Spleen (tissue), 11 donors: Measurements from ENCODE around the gene LSAMP. TPM values are rescaled to one million over a fixed set of nuclear protein-coding genes. Genes with fewer than 3 reads are reported as not detected.

Experiments used
- DNase-seq: peaks from one replicate; pipeline ENCODE4 v3.0.0-alpha.2; 2020
- H3K27ac ChIP-seq, 8 donors: fragments of 200-600 bp; sonication (generic) in 7 of 8; 1 replicate in 4 of 8; 2 replicates in 4 of 8; pipeline versions ENCODE4 v1.5.0 to v1.8.0; 2016 to 2021; ENCODE audit warnings: inconsistent platforms in 4 of 8, mild to moderate bottlenecking in 4 of 8, moderate library complexity in 1 of 8
- H3K27me3 ChIP-seq, 7 donors: fragments of 200-600 bp; sonication (generic) in 6 of 7; replicated peaks in 1 of 7; 1 replicate in 4 of 7; 2 replicates in 3 of 7; pipeline versions ENCODE4 v1.5.0 to v1.8.0; 2016 to 2021; ENCODE audit warnings: inconsistent platforms in 3 of 7, mild to moderate bottlenecking in 1 of 7
- H3K36me3 ChIP-seq, 6 donors: fragments of 200-600 bp; sonication (generic) in 5 of 6; 1 replicate in 4 of 6; 2 replicates in 2 of 6; pipeline versions ENCODE4 v1.5.0 to v1.8.0; 2016 to 2021; ENCODE audit warnings: inconsistent platforms in 2 of 6
- H3K4me1 ChIP-seq, 6 donors: fragments of 200-600 bp; sonication (generic) in 5 of 6; 1 replicate in 3 of 6; 2 replicates in 3 of 6; pipeline versions ENCODE4 v1.5.0 to v1.8.0; 2016 to 2021; ENCODE audit warnings: inconsistent platforms in 3 of 6
- H3K4me3 ChIP-seq, 8 donors: fragments of 200-600 bp; sonication (generic) in 7 of 8; 1 replicate in 4 of 8; 2 replicates in 4 of 8; pipeline versions ENCODE4 v1.5.0 to v1.8.0; 2016 to 2021; ENCODE audit warnings: inconsistent platforms in 4 of 8, mild to moderate bottlenecking in 4 of 8, moderate library complexity in 2 of 8
- H3K9me3 ChIP-seq, 8 donors: fragments of 200-600 bp; sonication (generic) in 7 of 8; 1 replicate in 4 of 8; 2 replicates in 4 of 8; pipeline versions ENCODE4 v1.5.0 to v1.8.0; 2016 to 2021; ENCODE audit warnings: inconsistent platforms in 4 of 8
- CTCF ChIP-seq, 11 experiments: fragments of 200-600 bp in 7 of 11; fragments of 450-650 bp in 4 of 11; sonication (generic) in 4 of 11; IDR thresholded peaks in 8 of 11; conservative IDR thresholded peaks in 3 of 11; 1 replicate in 7 of 11; 2 replicates in 4 of 11; pipeline versions ENCODE4 v1.4.0 to v1.8.0; 2016 to 2021; ENCODE audit warnings: antibody characterized with exemption in 11 of 11, inconsistent platforms in 4 of 11, mild to moderate bottlenecking in 1 of 11
- POLR2A ChIP-seq, 3 donors: fragments of 450-650 bp; IDR thresholded peaks; one replicate each; pipeline ENCODE4 v1.5.1; 2017; ENCODE audit warnings: antibody characterized with exemption in 3 of 3, mild to moderate bottlenecking in 1 of 3
- POLR2AphosphoS5 ChIP-seq, 3 donors: sonication (generic); formaldehyde crosslinking; IDR thresholded peaks; one replicate each; pipeline ENCODE4 v1.5.1; 2017; ENCODE audit warnings: antibody characterized with exemption in 3 of 3
- WGBS, 5 donors: extraction: QIAGEN DNeasy Blood & Tissue Kit in 3 of 5; methylation state at CpG; one replicate each; pipeline versions ENCODE4 v1.1.5 to v1.1.7; 2013 to 2018; 5-methylcytosine and 5-hydroxymethylcytosine counted together
- intact Hi-C: fragments of 100-400 bp; cut with DNase I; formaldehyde crosslinking; loops from one replicate; pipeline ENCODE4 v1.15.0; 2023; ENCODE audit warnings: low total_unique reads
- polyA plus RNA-seq, 3 donors: library from polyadenylated mRNA; stranded (reverse); fragments of 200-250 nt; gene quantifications; one replicate each; pipeline ENCODE4 v1.2.1, GENCODE V29; 2013
- total RNA-seq, 7 donors: library from RNA; depleted of rRNA in 3 of 7; stranded (reverse); fragments of >200 nt in 3 of 7; fragmentation: NEBNext Ultra II Directional in 4 of 7; extraction: Animal tissue kit (Norgen Biotek cat#: 25700) in 4 of 7; gene quantifications; one replicate each; pipeline versions ENCODE4 v1.1.0 to v1.2.1, GENCODE V29; 2016 to 2021
- donor health status: healthy with polysubstance abuse.
- donor health status: DM: no; HTN: no; CAD: no; lungs with moderate emphysema.
- donor health status: DM: no; HTN: no; CAD: no.
- donor health status: Bipolar disorder and iron deficiency.
- donor health status: healthy.
- donor health status: DM: no; HTN: no; CAD: no.
- donor health status: DM: yes; HTN: yes; CAD: no.

Gene LSAMP
- total and polyA plus RNA-seq, 10 donors, result 0.45 to 6.8 (median 1.3) TPM

- no peak overlapping the region for H3K4me3 ChIP-seq
- TF ChIP-seq POLR2AphosphoS5 (IDR thresholded peaks at IDR 0.05) (no peak), POLR2A (IDR thresholded peaks at IDR 0.05) (no peak), CTCF (IDR thresholded peaks at IDR 0.05 in 8 of 11, conservative IDR thresholded peaks at IDR 0.05 in 3 of 11) (no peak)
- no peaks in the 10 kb centered on the region for H3K36me3 ChIP-seq
- DNase-seq, result no peak
- no peak overlapping the region for H3K27ac ChIP-seq
- H3K9me3 ChIP-seq, result no peaks in the 10 kb centered on the region
- intact Hi-C loops, result no loop called here
- 70 to 86% (median 79%) methylated on average over 2 of the region's 2 CpGs for WGBS, 5 donors
- no peaks in the 10 kb centered on the region for H3K4me1 ChIP-seq
- peaks cover 0 to 5% (median 0%) of the 10 kb centered on the region in 7 donors for H3K27me3 ChIP-seq
These were observed 386.4 kb downstream of the LSAMP start for GRCh38 chr3:116058844-116059243.

- TF ChIP-seq POLR2AphosphoS5 (IDR thresholded peaks at IDR 0.05) (no peak), POLR2A (IDR thresholded peaks at IDR 0.05) (no peak), CTCF (IDR thresholded peaks at IDR 0.05 in 8 of 11, conservative IDR thresholded peaks at IDR 0.05 in 3 of 11) (no peak)
- H3K4me3 ChIP-seq, result no peak overlapping the region
- no peaks in the 10 kb centered on the region for H3K9me3 ChIP-seq
- 35 to 73% (median 62%) methylated on average over 1 of the region's 1 CpG for WGBS, 5 donors
- no peak for DNase-seq
- intact Hi-C loops, result no loop called here
- peaks cover 0 to 5% (median 0%) of the 10 kb centered on the region in 7 donors for H3K27me3 ChIP-seq
- no peaks in the 10 kb centered on the region for H3K36me3 ChIP-seq
- no peak overlapping the region for H3K27ac ChIP-seq
- H3K4me1 ChIP-seq, result no peaks in the 10 kb centered on the region
These were observed 387.8 kb downstream of the LSAMP start for GRCh38 chr3:116057400-116058006.

GRCh38 chr3:116056280-116056679, 389.0 kb downstream of the LSAMP start:
- Histone ChIP-seq H3K4me3 (no peak overlapping the region), H3K4me1 (no peaks in the 10 kb centered on the region), H3K9me3 (no peaks in the 10 kb centered on the region), H3K27ac (no peak overlapping the region), H3K36me3 (no peaks in the 10 kb centered on the region), H3K27me3 (peaks cover 0 to 3% (median 0%) of the 10 kb centered on the region in 7 donors)
- no peak for TF ChIP-seq POLR2A (IDR thresholded peaks at IDR 0.05)
- 64 to 87% (median 76%) methylated on average over 2 of the region's 2 CpGs for WGBS, 5 donors
- intact Hi-C loops, result no loop called here
- DNase-seq, result no peak

- DNase-seq, result no peak
- no peaks in the 10 kb centered on the region for H3K36me3 ChIP-seq
- H3K4me3 ChIP-seq, result no peak overlapping the region
- H3K9me3 ChIP-seq, result no peaks in the 10 kb centered on the region
- no peaks in the 10 kb centered on the region for H3K27me3 ChIP-seq
- H3K4me1 ChIP-seq, result no peaks in the 10 kb centered on the region
- no peak overlapping the region for H3K27ac ChIP-seq
- TF ChIP-seq POLR2A (IDR thresholded peaks at IDR 0.05) (no peak), CTCF (IDR thresholded peaks at IDR 0.05 in 8 of 11, conservative IDR thresholded peaks at IDR 0.05 in 3 of 11) (no peak), POLR2AphosphoS5 (IDR thresholded peaks at IDR 0.05) (no peak)
- intact Hi-C loops, result no loop called here
These were observed 392.3 kb downstream of the LSAMP start for GRCh38 chr3:116053017-116053416.

GRCh38 chr3:116052602-116053001, 392.7 kb downstream of the LSAMP start:
- H3K27ac ChIP-seq, result no peak overlapping the region
- DNase-seq, result no peak
- H3K4me1 ChIP-seq, result no peaks in the 10 kb centered on the region
- TF ChIP-seq POLR2AphosphoS5 (IDR thresholded peaks at IDR 0.05) (no peak), CTCF (IDR thresholded peaks at IDR 0.05 in 8 of 11, conservative IDR thresholded peaks at IDR 0.05 in 3 of 11) (no peak), POLR2A (IDR thresholded peaks at IDR 0.05) (no peak)
- no peaks in the 10 kb centered on the region for H3K27me3 ChIP-seq
- H3K4me3 ChIP-seq, result no peak overlapping the region
- WGBS, 5 donors, result 81 to 96% (median 91%) methylated on average over 3 of the region's 3 CpGs
- H3K36me3 ChIP-seq, result no peaks in the 10 kb centered on the region
- intact Hi-C loops, result no loop called here
- H3K9me3 ChIP-seq, result no peaks in the 10 kb centered on the region
